B cell (primary cell): ENCODE results near the gene JMY. TPM values are rescaled to one million over a fixed set of nuclear protein-coding genes. Genes with fewer than 3 reads are reported as not detected.

Experiments used
- ATAC-seq: fragments of 200-7000 bp; cut with Tn5 transposase; one replicate; pipeline ENCODE4 v1.10.0; 2021; ENCODE audit warnings: low read depth, mild to moderate bottlenecking, moderate number of reproducible peaks, moderate library complexity
- CTCF ChIA-PET: fragments of 350-600 bp; sonication (Branson Sonifier 250); formaldehyde crosslinking; loops from one replicate; lab custom pipeline; 2021; ENCODE audit warnings: antibody characterized with exemption, inconsistent platforms; lab: Charles Lee
- POLR2A ChIA-PET: fragments of 350-600 bp; sonication (Branson Sonifier 250); formaldehyde crosslinking; loops from one replicate; lab custom pipeline; 2021; ENCODE audit warnings: antibody characterized with exemption; lab: Charles Lee
- DNase-seq: peaks from one replicate; pipeline ENCODE4 v3.0.0; 2013
- H2AFZ ChIP-seq: 2 replicates; pipeline ENCODE4 v1.6.1; 2012; ENCODE audit warnings: mild to moderate bottlenecking, low read depth, low read length; ENCODE audit not compliant: insufficient read depth, poor library complexity, severe bottlenecking
- H3K27ac ChIP-seq, 2 donors: 1 replicate in 1 of 2; 2 replicates in 1 of 2; pipeline ENCODE4 v1.5.1; 2012 to 2013; ENCODE audit warnings: low read length in 2 of 2, mild to moderate bottlenecking in 2 of 2, moderate library complexity in 1 of 2
- H3K27me3 ChIP-seq, 4 experiments: fragments of 200-600 bp in 1 of 4; sonication (generic) in 1 of 4; replicated peaks in 1 of 4; 1 replicate in 2 of 4; 2 replicates in 2 of 4; pipeline versions ENCODE4 v1.6.1 to v1.7.0; 2013 to 2016; ENCODE audit warnings: low read length in 3 of 4, mild to moderate bottlenecking in 2 of 4, mixed read lengths in 1 of 4, moderate library complexity in 1 of 4; ENCODE audit not compliant: insufficient read depth in 4 of 4, control insufficient read depth in 3 of 4; ENCODE audit errors: control extremely low read depth in 1 of 4
- H3K36me3 ChIP-seq, 2 experiments: replicated peaks in 1 of 2; 1 replicate in 1 of 2; 2 replicates in 1 of 2; pipeline versions ENCODE4 v1.6.1 to v1.7.1; 2013; ENCODE audit warnings: low read length in 1 of 2; ENCODE audit not compliant: insufficient read depth in 2 of 2, control insufficient read depth in 1 of 2; ENCODE audit errors: control extremely low read depth in 1 of 2, extremely low read depth in 1 of 2
- H3K4me1 ChIP-seq, 2 donors: fragments of 200-600 bp in 1 of 2; sonication (generic) in 1 of 2; 1 replicate in 1 of 2; 2 replicates in 1 of 2; pipeline versions ENCODE4 v1.5.1 to v1.6.1; 2013 to 2017; ENCODE audit warnings: low read length in 2 of 2; ENCODE audit not compliant: control insufficient read depth in 2 of 2, insufficient read depth in 2 of 2
- H3K4me2 ChIP-seq: replicated peaks from 2 replicates; pipeline ENCODE3; 2012; ENCODE audit warnings: mild to moderate bottlenecking, low read depth, low read length; ENCODE audit not compliant: poor library complexity, severe bottlenecking
- H3K4me3 ChIP-seq, 5 experiments: fragments of 200-600 bp in 1 of 5; sonication (generic) in 1 of 5; 1 replicate in 3 of 5; 2 replicates in 2 of 5; pipeline versions ENCODE4 v1.5.1 to v1.7.0; 2011 to 2016; ENCODE audit warnings: low read length in 4 of 5, mild to moderate bottlenecking in 4 of 5, low read depth in 2 of 5, control low read depth in 1 of 5, moderate library complexity in 1 of 5; ENCODE audit not compliant: insufficient read depth in 1 of 5; ENCODE audit errors: control extremely low read depth in 1 of 5, extremely low read depth in 1 of 5
- H3K79me2 ChIP-seq: fragments of 200-600 bp; sonication (generic); one replicate; pipeline ENCODE4 v1.6.0; 2016; ENCODE audit warnings: low read length; ENCODE audit not compliant: control insufficient read depth, insufficient read depth
- H3K9ac ChIP-seq: fragments of 200-600 bp; sonication (generic); 2 replicates; pipeline ENCODE4 v1.6.1; 2017; ENCODE audit warnings: mild to moderate bottlenecking, low read length, moderate library complexity
- H3K9me3 ChIP-seq, 3 donors: one replicate each; pipeline versions ENCODE4 v1.6.1 to v1.7.1; 2013; ENCODE audit warnings: low read length in 2 of 3; ENCODE audit not compliant: control insufficient read depth in 2 of 3, insufficient read depth in 1 of 3; ENCODE audit errors: control extremely low read depth in 1 of 3
- H4K20me1 ChIP-seq: 2 replicates; pipeline ENCODE4 v1.6.0; 2012; ENCODE audit warnings: mild to moderate bottlenecking, low read length; ENCODE audit not compliant: insufficient read depth, control insufficient read depth, poor library complexity, severe bottlenecking
- H3K27ac Mint-ChIP-seq: one replicate; pipeline ENCODE4 v1.8.0; 2021; ENCODE audit warnings: mixed read lengths
- H3K27me3 Mint-ChIP-seq: one replicate; pipeline ENCODE4 v1.8.0; 2021; ENCODE audit warnings: mixed read lengths
- H3K4me1 Mint-ChIP-seq: one replicate; pipeline ENCODE4 v1.8.0; 2021; ENCODE audit warnings: mixed read lengths
- H3K4me3 Mint-ChIP-seq: one replicate; pipeline ENCODE4 v1.8.0; 2021; ENCODE audit warnings: mixed read lengths
- H3K9me3 Mint-ChIP-seq: one replicate; pipeline ENCODE4 v1.8.0; 2022; ENCODE audit warnings: mixed read lengths; ENCODE audit not compliant: insufficient read depth
- CTCF ChIP-seq: fragments of 200-600 bp; IDR thresholded peaks from one replicate; pipeline ENCODE4 v1.8.0; 2022; ENCODE audit warnings: antibody characterized with exemption, mild to moderate bottlenecking
- EZH2 ChIP-seq: IDR thresholded peaks from 2 replicates; pipeline ENCODE4 v1.6.1; 2012; ENCODE audit warnings: borderline replicate concordance, low read depth, mild to moderate bottlenecking, moderate library complexity, low read length; ENCODE audit not compliant: insufficient read depth, poor library complexity, severe bottlenecking
- WGBS: methylation state at CpG from one replicate; pipeline ENCODE4 v1.1.5; 2013; ENCODE audit warnings: missing lambda C conversion rate; ENCODE audit not compliant: insufficient coverage; 5-methylcytosine and 5-hydroxymethylcytosine counted together
- intact Hi-C: fragments of 100-400 bp; cut with micrococcal nuclease; formaldehyde crosslinking; loops from one replicate; pipeline ENCODE4 v1.10.0; 2022
- polyA plus RNA-seq: library from polyadenylated mRNA; depleted of rRNA; stranded (reverse); fragments of >200 nt; gene quantifications from 2 replicates; pipeline ENCODE4 v1.2.3, GENCODE V29; 2012
- total RNA-seq, 2 donors: library from RNA; stranded (reverse); fragments of 120-200 nt in 1 of 2; gene quantifications; 1 replicate in 1 of 2; 2 replicates in 1 of 2; pipeline versions ENCODE4 v1.2.3 to v1.2.4, GENCODE V29; 2013 to 2022

JMY gene
- total and polyA plus RNA-seq, 2 donors (not counting 1 experiment from before 2014, with no cell fraction given): 2.7 to 20.5 TPM

- TF ChIP-seq CTCF: no peak
- no peak for TF ChIP-seq EZH2
- Mint-ChIP-seq H3K4me1 (peaks cover 21% of the 10 kb centered on the region), H3K4me3 (no peak overlapping the region), H3K27ac (no peak overlapping the region), H3K9me3 (no peaks in the 10 kb centered on the region), H3K27me3 (no peaks in the 10 kb centered on the region)
- ChIA-PET POLR2A (no interaction called here), CTCF (no interaction called here)
- H2AFZ ChIP-seq: no peak overlapping the region
- H4K20me1 ChIP-seq: peaks cover 37% of the 10 kb centered on the region
- no peak overlapping the region for H3K4me2 ChIP-seq
- H3K79me2 ChIP-seq: peaks cover 11% of the 10 kb centered on the region
- ATAC-seq (no peak), DNase-seq (no peak)
- no peak overlapping the region for H3K9ac ChIP-seq
- H3K4me1 ChIP-seq: no peaks in the 10 kb centered on the region
- peaks cover 0 to 3% of the 10 kb centered on the region in 2 experiments for H3K36me3 ChIP-seq
- no peak overlapping the region for H3K27ac ChIP-seq
- no peak overlapping the region for H3K4me3 ChIP-seq
- peaks cover 0 to 5% (median 0%) of the 10 kb centered on the region in 3 donors for H3K9me3 ChIP-seq
- intact Hi-C loops: no loop called here
- no peaks in the 10 kb centered on the region for H3K27me3 ChIP-seq
These were observed 31.2 kb downstream of the JMY start for GRCh38 chr5:79267180-79267579.

GRCh38 chr5:79269733-79270166 is 33.8 kb downstream of the JMY start:
- Mint-ChIP-seq H3K4me1 (peaks cover 12% of the 10 kb centered on the region), H3K27me3 (no peaks in the 10 kb centered on the region), H3K4me3 (no peak overlapping the region), H3K27ac (no peak overlapping the region), H3K9me3 (no peaks in the 10 kb centered on the region)
- Histone ChIP-seq H3K79me2 (peaks cover 20% of the 10 kb centered on the region), H3K27me3 (no peaks in the 10 kb centered on the region), H3K9me3 (peaks cover 0 to 5% (median 0%) of the 10 kb centered on the region in 3 donors), H3K9ac (no peak overlapping the region), H3K4me2 (no peak overlapping the region), H3K27ac (no peak overlapping the region), H3K36me3 (peaks cover 0 to 1% of the 10 kb centered on the region in 2 experiments), H3K4me3 (no peak overlapping the region), H2AFZ (no peak overlapping the region), H4K20me1 (peaks cover 27% of the 10 kb centered on the region), H3K4me1 (no peaks in the 10 kb centered on the region)
- intact Hi-C loops: loop anchor here (2.0 kb wide), 1 partner anchor 35 kb away; no protein-coding TSS in a partner anchor
- 100% methylated on average over 1 of the region's 3 CpGs for WGBS
- TF ChIP-seq EZH2: no peak
- no peak for TF ChIP-seq CTCF
- ChIA-PET CTCF (no interaction called here), POLR2A (no interaction called here)
- DNase-seq (no peak), ATAC-seq (no peak)
